Panc1 (cell line): Measurements from ENCODE around the gene GLS. TPM values are rescaled to one million over a fixed set of nuclear protein-coding genes. Genes with fewer than 3 reads are reported as not detected.

Source experiments
- ATAC-seq: fragments of 200-7000 bp; cut with Tn5 transposase; 2 replicates; pipeline ENCODE4 v1.9.1; 2020; ENCODE audit warnings: mild to moderate bottlenecking, moderate library complexity
- BruUV-seq: library from RNA; stranded (reverse); fragments of 400-500 nt; replicated peaks from 2 replicates; lab custom pipeline; 2021; lab: Mats Ljungman, UMichigan
- CTCF ChIA-PET: fragments of 300-600 bp; sonication (Branson Sonifier 250); formaldehyde crosslinking; loops from one replicate; lab custom pipeline; 2022; ENCODE audit warnings: antibody characterized with exemption; lab: Charles Lee
- POLR2A ChIA-PET: fragments of 300-600 bp; sonication (Branson Sonifier 250); formaldehyde crosslinking; loops from one replicate; lab custom pipeline; 2022; ENCODE audit warnings: antibody characterized with exemption; lab: Charles Lee
- DNase-seq: peaks from one replicate; pipeline ENCODE4 v3.0.0-alpha.2; 2010; ENCODE audit warnings: low read depth, low spot score
- H3K27ac ChIP-seq: 2 replicates; pipeline ENCODE4 v1.5.1; 2011; ENCODE audit warnings: mild to moderate bottlenecking, low read length, inconsistent platforms
- H3K27me3 ChIP-seq: fragments of 200-500 bp; sonication (Bioruptor generic); 2 replicates; pipeline ENCODE4 v1.6.0; 2014; ENCODE audit warnings: low read length, inconsistent platforms; ENCODE audit not compliant: control insufficient read depth, insufficient read depth
- H3K36me3 ChIP-seq: fragments of 200-500 bp; sonication (Bioruptor generic); 2 replicates; pipeline ENCODE4 v1.5.1; 2014; ENCODE audit warnings: inconsistent platforms, mild to moderate bottlenecking, low read length, moderate library complexity; ENCODE audit not compliant: control insufficient read depth, insufficient read depth
- H3K4me1 ChIP-seq: 2 replicates; pipeline ENCODE4 v1.5.1; 2011; ENCODE audit warnings: inconsistent platforms, mild to moderate bottlenecking, low read length, moderate library complexity; ENCODE audit not compliant: control insufficient read depth, insufficient read depth
- H3K4me3 ChIP-seq, 2 experiments: 2 replicates each; pipeline ENCODE4 v1.5.1; 2011 to 2012; ENCODE audit warnings: low read depth in 2 of 2, low read length in 2 of 2, mild to moderate bottlenecking in 2 of 2, inconsistent platforms in 1 of 2, moderate library complexity in 1 of 2
- H3K9me3 ChIP-seq: fragments of 200-500 bp; sonication (Bioruptor generic); 2 replicates; pipeline ENCODE4 v1.5.1; 2014; ENCODE audit warnings: low read depth, mild to moderate bottlenecking, inconsistent platforms, low read length, moderate library complexity; ENCODE audit not compliant: control insufficient read depth, insufficient read depth
- POLR2AphosphoS5 ChIP-seq: IDR thresholded peaks from 2 replicates; pipeline ENCODE4 v1.6.1; 2012; ENCODE audit warnings: mild to moderate bottlenecking, low read depth, low read length, moderate library complexity
- SIN3A ChIP-seq: IDR thresholded peaks from 2 replicates; pipeline ENCODE4 v1.6.1; 2012; ENCODE audit warnings: low read depth, mild to moderate bottlenecking, low read length, moderate library complexity, borderline replicate concordance; ENCODE audit not compliant: insufficient read depth
- TCF7L2 ChIP-seq: IDR thresholded peaks from 2 replicates; pipeline ENCODE4 v1.6.1; 2011; ENCODE audit warnings: mild to moderate bottlenecking, low read depth, low read length, inconsistent platforms
- in situ Hi-C: cut with HindIII; loops from 2 replicates; pipeline ENCODE4 v1.10.0; 2016; ENCODE audit warnings: low sequenced_read_pairs, low pct_unique_long_range_greater_than_20kb
- intact Hi-C: fragments of 100-400 bp; cut with micrococcal nuclease; formaldehyde crosslinking; loops from one replicate; pipeline ENCODE4 v1.10.0; 2022; ENCODE audit not compliant: unreplicated experiment
- total RNA-seq: library from RNA; stranded (reverse); gene quantifications from one replicate; pipeline ENCODE4 v1.2.1, GENCODE V29; 2021; ENCODE audit not compliant: unreplicated experiment
- TF ChIP-seq, protein P1 (sequence below), 2 experiments: IDR thresholded peaks; 2 replicates each; pipeline ENCODE4 v1.6.1; 2011 to 2012; ENCODE audit warnings: low read depth in 2 of 2, control low read depth in 1 of 2, low read length in 1 of 2, mild to moderate bottlenecking in 1 of 2, moderate library complexity in 1 of 2; ENCODE audit not compliant: insufficient read depth in 1 of 2
- TF ChIP-seq, protein P2 (sequence below): fragments of 450-650 bp; IDR thresholded peaks from 2 replicates; pipeline ENCODE4 v1.5.1; 2017; ENCODE audit warnings: mild to moderate bottlenecking

GLS gene
- total RNA-seq, 1 experiment from 2014 or later = 93.9 TPM

DNA sequence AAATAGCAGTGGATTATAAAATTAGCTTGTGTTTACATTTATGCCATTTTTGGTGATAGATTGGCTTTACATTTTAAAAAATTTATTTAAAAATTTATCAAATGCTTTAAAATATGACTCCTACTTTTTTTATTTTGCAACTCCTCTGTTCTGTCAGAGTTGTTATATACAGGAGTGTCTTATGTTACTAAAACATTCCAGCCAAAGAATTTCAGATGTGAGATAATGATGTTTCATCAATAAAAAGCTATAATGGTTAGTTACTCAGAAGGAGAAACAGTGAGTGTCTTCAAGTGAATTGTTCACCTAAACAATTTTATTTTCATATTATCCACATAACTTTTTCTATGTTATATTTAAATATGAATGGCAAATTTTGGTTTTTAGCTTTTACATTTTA is 52.7 kb downstream of the GLS start:
- Histone ChIP-seq H3K4me1 (no peaks in the 10 kb centered on the region), H3K27me3 (no peaks in the 10 kb centered on the region), H3K4me3 (no peak overlapping the region), H3K36me3 (peaks cover 23% of the 10 kb centered on the region), H3K9me3 (no peaks in the 10 kb centered on the region), H3K27ac (no peak overlapping the region)
- ATAC-seq = no peak
- ChIA-PET CTCF (interaction anchor here (0.6 kb wide), 1 partner anchor 101 kb away, joined by 4 read pairs; no protein-coding TSS in a partner anchor), POLR2A (no interaction called here)
- in situ Hi-C loops = no loop called here
- no TSS peak for BruUV-seq
- no peak for TF ChIP-seq POLR2AphosphoS5
- TF ChIP-seq SIN3A = no peak
- TF ChIP-seq, protein P1, sequence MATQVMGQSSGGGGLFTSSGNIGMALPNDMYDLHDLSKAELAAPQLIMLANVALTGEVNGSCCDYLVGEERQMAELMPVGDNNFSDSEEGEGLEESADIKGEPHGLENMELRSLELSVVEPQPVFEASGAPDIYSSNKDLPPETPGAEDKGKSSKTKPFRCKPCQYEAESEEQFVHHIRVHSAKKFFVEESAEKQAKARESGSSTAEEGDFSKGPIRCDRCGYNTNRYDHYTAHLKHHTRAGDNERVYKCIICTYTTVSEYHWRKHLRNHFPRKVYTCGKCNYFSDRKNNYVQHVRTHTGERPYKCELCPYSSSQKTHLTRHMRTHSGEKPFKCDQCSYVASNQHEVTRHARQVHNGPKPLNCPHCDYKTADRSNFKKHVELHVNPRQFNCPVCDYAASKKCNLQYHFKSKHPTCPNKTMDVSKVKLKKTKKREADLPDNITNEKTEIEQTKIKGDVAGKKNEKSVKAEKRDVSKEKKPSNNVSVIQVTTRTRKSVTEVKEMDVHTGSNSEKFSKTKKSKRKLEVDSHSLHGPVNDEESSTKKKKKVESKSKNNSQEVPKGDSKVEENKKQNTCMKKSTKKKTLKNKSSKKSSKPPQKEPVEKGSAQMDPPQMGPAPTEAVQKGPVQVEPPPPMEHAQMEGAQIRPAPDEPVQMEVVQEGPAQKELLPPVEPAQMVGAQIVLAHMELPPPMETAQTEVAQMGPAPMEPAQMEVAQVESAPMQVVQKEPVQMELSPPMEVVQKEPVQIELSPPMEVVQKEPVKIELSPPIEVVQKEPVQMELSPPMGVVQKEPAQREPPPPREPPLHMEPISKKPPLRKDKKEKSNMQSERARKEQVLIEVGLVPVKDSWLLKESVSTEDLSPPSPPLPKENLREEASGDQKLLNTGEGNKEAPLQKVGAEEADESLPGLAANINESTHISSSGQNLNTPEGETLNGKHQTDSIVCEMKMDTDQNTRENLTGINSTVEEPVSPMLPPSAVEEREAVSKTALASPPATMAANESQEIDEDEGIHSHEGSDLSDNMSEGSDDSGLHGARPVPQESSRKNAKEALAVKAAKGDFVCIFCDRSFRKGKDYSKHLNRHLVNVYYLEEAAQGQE (IDR thresholded peaks at IDR 0.05; ENCODE audit: insufficient read depth in 1 of 2, low read depth in 2 of 2, low read length in 1 of 2) = no peak
- TF ChIP-seq, protein P2, sequence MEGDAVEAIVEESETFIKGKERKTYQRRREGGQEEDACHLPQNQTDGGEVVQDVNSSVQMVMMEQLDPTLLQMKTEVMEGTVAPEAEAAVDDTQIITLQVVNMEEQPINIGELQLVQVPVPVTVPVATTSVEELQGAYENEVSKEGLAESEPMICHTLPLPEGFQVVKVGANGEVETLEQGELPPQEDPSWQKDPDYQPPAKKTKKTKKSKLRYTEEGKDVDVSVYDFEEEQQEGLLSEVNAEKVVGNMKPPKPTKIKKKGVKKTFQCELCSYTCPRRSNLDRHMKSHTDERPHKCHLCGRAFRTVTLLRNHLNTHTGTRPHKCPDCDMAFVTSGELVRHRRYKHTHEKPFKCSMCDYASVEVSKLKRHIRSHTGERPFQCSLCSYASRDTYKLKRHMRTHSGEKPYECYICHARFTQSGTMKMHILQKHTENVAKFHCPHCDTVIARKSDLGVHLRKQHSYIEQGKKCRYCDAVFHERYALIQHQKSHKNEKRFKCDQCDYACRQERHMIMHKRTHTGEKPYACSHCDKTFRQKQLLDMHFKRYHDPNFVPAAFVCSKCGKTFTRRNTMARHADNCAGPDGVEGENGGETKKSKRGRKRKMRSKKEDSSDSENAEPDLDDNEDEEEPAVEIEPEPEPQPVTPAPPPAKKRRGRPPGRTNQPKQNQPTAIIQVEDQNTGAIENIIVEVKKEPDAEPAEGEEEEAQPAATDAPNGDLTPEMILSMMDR = no peak
- TF ChIP-seq TCF7L2 = no peak
- intact Hi-C loops = no loop called here
- no peak for DNase-seq

DNA sequence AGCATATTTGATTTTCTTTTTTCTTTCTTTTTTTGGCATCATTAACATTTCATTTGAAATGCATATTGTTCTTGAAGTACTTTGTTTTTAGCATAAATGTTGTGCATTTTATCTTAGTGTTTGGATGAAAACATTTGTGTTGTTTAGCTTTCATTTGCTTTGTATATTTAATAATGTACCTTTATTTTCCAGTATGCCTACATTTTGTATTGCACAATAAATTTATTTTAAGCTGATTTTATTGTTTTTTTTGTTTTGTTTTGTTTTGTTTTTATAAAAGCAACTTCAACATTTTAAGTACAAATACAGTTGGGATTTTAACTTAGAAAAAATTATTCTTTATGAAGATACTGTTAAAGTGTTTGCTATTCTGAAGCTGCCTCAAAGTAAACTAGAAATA is 54.4 kb downstream of the GLS start:
- no peak for DNase-seq
- ChIA-PET CTCF (no interaction called here), POLR2A (no interaction called here)
- Histone ChIP-seq H3K4me1 (no peaks in the 10 kb centered on the region), H3K4me3 (no peak overlapping the region), H3K27me3 (no peaks in the 10 kb centered on the region), H3K9me3 (no peaks in the 10 kb centered on the region), H3K27ac (no peak overlapping the region), H3K36me3 (peaks cover 25% of the 10 kb centered on the region)
- intact Hi-C loops (no loop called here), in situ Hi-C loops (no loop called here)
- no TSS peak for BruUV-seq
- TF ChIP-seq POLR2AphosphoS5 (no peak), SIN3A (no peak), TCF7L2 (no peak)
- TF ChIP-seq, protein P1 (IDR thresholded peaks at IDR 0.05; ENCODE audit: insufficient read depth in 1 of 2, low read depth in 2 of 2, low read length in 1 of 2) = no peak
- TF ChIP-seq, protein P2 = no peak
- ATAC-seq = no peak
